ENCODE measurements around the gene POMGNT1.

Gene POMGNT1

GRCh38 chr1:46204406-46204742 is 6.1 kb upstream of the POMGNT1 start:
- TF ChIP-seq CTCF (IDR thresholded peaks at IDR 0.05; ENCODE audit: low read depth, low read length) = no peak
- DNase-seq (ENCODE audit: extremely low read depth, low read depth) = no peak

GRCh38 chr1:46203738-46204405 is 5.6 kb upstream of the POMGNT1 start:
- TF ChIP-seq CTCF (IDR thresholded peaks at IDR 0.05; ENCODE audit: low read depth, low read length) = no peak
- no peak for DNase-seq (ENCODE audit: extremely low read depth, low read depth)

GRCh38 chr1:46199233-46199749 is 1.1 kb upstream of the POMGNT1 start:
- no peak for DNase-seq (ENCODE audit: extremely low read depth, low read depth)

GRCh38 chr1:46197560-46197963 is 672 bp downstream of the POMGNT1 start:
- DNase-seq (ENCODE audit: extremely low read depth, low read depth) = no peak

More at GRCh38 chr1:46199233-46199749, 1.1 kb upstream of the POMGNT1 start:
- no peak for TF ChIP-seq CTCF (IDR thresholded peaks at IDR 0.05; ENCODE audit: low read depth, low read length)

GRCh38 chr1:46196609-46197008 is 1.6 kb downstream of the POMGNT1 start:
- DNase-seq (ENCODE audit: extremely low read depth, low read depth) = no peak

More at GRCh38 chr1:46197560-46197963, 672 bp downstream of the POMGNT1 start:
- TF ChIP-seq CTCF (IDR thresholded peaks at IDR 0.05; ENCODE audit: low read depth, low read length) = no peak

GRCh38 chr1:46194641-46195193 is 3.5 kb downstream of the POMGNT1 start:
- no peak for TF ChIP-seq CTCF (IDR thresholded peaks at IDR 0.05; ENCODE audit: low read depth, low read length)
- DNase-seq (ENCODE audit: extremely low read depth, low read depth) = no peak

More at GRCh38 chr1:46196609-46197008, 1.6 kb downstream of the POMGNT1 start:
- no peak for TF ChIP-seq CTCF (IDR thresholded peaks at IDR 0.05; ENCODE audit: low read depth, low read length)

- TF ChIP-seq CTCF (IDR thresholded peaks at IDR 0.05; ENCODE audit: low read depth, low read length) = no peak
- DNase-seq (ENCODE audit: extremely low read depth, low read depth) = no peak
Observed at GRCh38 chr1:46193984-46194570, 4.2 kb downstream of the POMGNT1 start.
